Activated naive CD4-positive, alpha-beta T cell treated with anti-CD3 and anti-CD28 coated beads, Interleukin-2, amount 50 U/mL, for 16 hours (primary cell): Measurements from ENCODE around the gene RHAG.
"Not testable (repeated sequence)": the region's sequence is repeated elsewhere in the genome, so short reads cannot be mapped to it uniquely, and the experiment has no call there.

ENCODE experiments used
- DNase-seq: peaks from one replicate; pipeline ENCODE4 v3.0.0-alpha.2; 2020

The RHAG gene

GRCh38 chr6:49635480-49635879 lies 1.2 kb downstream of the RHAG start:
- no peak for DNase-seq

DNA sequence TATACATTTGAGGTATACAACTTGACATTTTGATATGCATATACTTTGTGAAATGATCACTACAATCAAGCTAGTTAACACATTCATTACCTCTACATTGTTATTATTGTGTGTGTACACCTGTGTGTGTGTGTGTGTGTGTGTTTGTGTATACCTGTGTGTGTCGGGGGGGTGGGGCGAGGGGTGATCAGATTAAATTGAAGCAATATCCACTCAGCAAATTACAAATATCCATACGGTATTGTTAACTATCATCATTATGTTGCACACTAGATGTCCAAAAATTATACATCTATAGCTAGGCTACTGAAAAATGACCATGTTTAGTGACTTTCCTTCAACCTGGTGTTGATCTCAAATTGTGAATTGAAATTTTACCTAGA lies 1.8 kb downstream of the RHAG start:
- DNase-seq, result no peak

GRCh38 chr6:49634092-49634835 lies 2.4 kb downstream of the RHAG start:
- DNase-seq, result no peak

- DNase-seq, result no peak
Measured at GRCh38 chr6:49633541-49633940, 3.1 kb downstream of the RHAG start.

DNA sequence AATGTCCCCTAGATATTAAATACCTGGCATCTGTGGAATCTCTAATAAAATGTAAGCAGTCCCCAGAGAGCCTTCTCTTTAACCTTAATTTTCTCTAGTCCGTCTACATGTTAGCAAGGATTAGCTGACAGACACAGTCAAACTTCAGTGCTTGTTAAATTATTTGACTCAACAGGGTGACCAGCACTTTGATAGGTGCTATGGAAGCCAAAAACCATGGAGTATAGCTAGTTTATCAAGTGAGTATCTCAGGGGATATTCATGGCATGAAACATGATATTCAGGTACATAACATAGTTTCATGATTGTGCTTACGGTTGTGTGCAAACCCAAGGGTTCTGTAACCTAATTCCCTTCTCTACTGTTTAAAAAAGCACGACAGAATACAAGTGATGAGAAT lies 3.9 kb downstream of the RHAG start:
- no peak for DNase-seq

DNA sequence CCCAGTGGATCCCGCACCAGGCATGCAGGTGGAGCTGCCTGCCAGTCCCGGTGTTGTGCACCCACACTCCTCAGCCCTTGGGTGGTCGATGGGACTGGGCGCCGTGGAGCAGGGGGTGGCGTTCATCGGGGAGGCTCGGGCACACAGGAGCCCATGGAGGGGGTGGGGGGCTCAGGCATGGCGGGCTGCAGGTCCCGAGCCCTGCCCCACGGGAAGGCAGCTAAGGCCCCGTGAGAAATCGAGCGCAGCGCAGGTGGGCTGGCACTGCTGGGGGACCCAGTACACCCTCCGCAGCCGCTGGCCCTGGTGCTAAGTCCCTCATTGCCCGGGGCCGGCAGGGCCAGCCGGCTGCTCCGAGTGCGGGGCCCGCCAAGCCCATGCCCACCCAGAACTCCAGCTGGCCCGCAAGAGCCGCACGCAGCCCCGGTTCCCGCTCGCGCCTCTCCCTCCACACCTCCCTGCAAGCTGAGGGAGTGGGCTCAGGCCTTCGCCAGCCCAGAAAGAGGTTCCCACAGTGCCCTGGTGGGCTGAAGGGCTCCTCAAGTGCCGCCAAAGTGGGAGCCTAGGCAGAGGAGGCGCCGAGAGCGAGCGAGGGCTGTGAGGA lies 7.1 kb downstream of the RHAG start:
- DNase-seq, result not testable (repeated sequence)

GRCh38 chr6:49626811-49627210 lies 9.8 kb downstream of the RHAG start:
- DNase-seq, result no peak

GRCh38 chr6:49618257-49618656 lies 18.4 kb downstream of the RHAG start:
- DNase-seq, result no peak

DNA sequence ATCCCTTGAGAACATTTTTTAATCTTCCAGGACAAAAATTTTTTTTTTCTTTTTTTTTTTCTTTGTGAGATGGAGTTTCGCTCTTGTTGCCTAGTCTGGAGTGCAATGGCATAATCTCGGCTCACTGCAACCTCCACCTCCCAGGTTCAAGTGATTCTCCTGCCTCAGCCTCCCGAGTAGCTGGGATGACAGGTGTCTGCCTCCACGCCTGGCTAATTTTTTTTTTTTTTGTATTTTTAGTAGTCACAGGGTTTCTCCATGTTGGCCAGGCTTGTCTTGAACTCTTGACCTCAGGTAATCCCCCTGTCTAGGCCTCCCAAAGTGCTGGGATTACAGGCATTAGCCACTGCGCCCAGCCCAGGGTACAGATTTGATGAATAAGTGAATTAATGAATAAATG lies 22.5 kb downstream of the RHAG start:
- not testable (repeated sequence) for DNase-seq

DNA sequence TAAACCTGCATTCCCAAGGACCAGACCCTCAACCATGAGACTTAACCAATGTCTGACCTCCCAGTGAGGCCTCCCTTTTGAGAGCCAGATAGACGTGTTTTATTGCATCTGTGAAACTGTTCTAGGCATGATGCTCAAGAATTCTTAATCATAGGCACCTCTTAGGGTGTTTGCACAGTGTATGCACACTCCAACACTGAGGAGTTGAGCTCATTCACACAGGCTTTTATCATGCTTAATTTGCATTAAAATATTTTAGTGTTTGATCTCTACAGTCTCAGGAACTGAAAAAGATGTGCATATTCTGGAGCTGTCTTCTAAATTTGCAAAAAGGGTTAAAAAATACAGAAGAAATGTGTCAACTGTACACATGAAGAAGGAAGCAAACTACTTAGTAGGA lies 27.4 kb downstream of the RHAG start:
- no peak for DNase-seq

GRCh38 chr6:49608275-49608674 lies 28.4 kb downstream of the RHAG start:
- not testable (repeated sequence) for DNase-seq

- no peak for DNase-seq
Measured at GRCh38 chr6:49607391-49607982, 29.2 kb downstream of the RHAG start.

DNA sequence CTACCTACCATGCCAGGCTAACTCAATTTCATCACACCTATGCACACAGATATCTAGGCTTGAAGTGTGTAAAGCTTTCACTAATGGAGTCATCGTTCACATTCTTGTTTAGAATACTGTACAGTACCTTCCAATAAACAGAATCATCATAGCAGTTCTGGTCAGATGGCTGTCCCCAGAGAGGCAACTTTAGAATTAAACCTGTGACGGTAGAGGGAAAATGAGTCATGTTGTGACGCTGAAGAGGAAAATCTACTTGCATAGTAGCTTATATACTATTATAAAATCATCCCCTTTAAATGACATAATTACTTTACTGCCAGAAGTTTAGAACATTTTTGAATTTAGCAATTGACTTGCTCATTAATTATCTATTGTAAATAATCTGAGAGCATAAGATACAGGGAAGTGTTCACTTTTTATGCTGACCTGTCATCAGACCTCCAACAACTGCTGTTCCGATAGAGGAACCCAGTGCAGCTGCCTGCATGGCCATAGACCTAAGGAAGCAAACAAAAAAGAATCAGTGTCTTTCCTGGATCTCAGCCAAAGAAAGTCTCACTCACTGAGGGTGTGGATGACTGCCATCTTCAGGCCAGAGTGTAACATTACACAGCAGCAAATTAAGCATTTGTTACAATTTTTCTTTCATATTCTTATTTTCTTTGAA lies 29.8 kb downstream of the RHAG start:
- no peak for DNase-seq

GRCh38 chr6:49604080-49604479 lies 32.6 kb downstream of the RHAG start:
- not testable (repeated sequence) for DNase-seq

DNA sequence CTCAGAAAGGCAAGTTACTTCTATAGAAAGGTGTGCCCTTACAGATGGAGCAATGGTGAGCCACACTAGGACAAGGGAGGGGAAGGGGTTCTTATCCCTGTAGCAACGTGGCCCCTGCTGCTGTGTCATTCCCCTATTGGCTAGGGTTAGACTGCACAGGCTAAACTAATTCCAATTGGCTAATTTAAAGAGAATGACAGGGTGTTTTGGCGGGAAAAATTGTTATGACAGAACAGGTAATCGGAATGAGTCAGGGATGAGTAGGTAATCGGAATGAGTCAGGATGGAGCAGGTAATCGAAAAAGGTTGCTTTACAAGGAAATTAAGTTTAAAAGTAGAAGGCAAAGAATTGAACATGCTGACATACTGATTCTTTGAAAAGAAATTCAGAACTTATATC lies 49.4 kb downstream of the RHAG start:
- DNase-seq, result not testable (repeated sequence)

GRCh38 chr6:49582529-49582928 lies 54.1 kb downstream of the RHAG start:
- no peak for DNase-seq

DNA sequence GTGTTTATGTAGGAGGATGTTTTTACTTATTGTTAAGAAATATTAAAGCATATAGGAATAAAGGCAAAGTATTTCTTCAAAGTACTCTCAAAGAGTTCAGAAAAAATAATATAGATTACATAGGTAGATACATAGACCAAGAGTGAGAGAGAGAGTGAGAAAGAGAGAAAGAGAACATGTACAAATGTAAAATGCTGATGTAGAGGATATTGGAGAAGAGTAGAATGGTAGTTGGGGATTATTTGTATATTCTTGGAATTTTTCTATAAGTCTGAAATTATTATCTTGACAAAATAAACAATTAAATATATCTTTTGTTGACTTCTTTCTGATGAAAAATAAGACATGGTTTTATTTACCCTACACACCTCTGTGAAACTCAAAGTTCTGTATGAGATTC lies 57.0 kb downstream of the RHAG start:
- no peak for DNase-seq

GRCh38 chr6:49576618-49577017 lies 60.0 kb downstream of the RHAG start:
- DNase-seq, result no peak

- no peak for DNase-seq
Measured at GRCh38 chr6:49570474-49571079, 66.1 kb downstream of the RHAG start.

DNA sequence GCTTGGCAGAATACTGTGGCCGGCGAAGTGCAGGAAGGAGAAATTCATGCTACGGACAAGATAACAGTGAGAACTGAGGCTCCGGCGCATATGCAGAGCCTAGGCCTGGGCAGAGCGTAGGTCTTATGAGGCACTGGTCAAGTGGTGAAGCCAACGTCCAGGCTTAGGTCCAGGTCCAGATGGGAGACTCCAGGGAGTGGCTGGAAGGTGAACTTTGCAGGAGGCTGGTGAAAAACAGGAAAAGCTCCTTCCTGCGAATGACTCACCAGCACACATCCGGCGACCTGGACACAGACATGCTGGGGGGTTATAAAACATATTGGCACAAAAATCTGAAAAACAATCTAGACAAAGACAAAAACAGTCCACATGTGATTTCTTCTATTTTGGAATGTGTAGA lies 70.8 kb downstream of the RHAG start:
- DNase-seq, result no peak

- DNase-seq, result no peak
Measured at GRCh38 chr6:49565261-49565660, 71.4 kb downstream of the RHAG start.

- DNase-seq, result no peak
Measured at GRCh38 chr6:49564552-49564951, 72.1 kb downstream of the RHAG start.
